Gastrocnemius medialis (tissue), 4 donors: Measurements from ENCODE around the gene ZBTB39. TPM values are rescaled to one million over a fixed set of nuclear protein-coding genes. Genes with fewer than 3 reads are reported as not detected.
"Not testable (repeated sequence)": the region's sequence is repeated elsewhere in the genome, so short reads cannot be mapped to it uniquely, and the experiment has no call there.

Experiments used
- ATAC-seq, 2 donors: fragments of 150-250 bp; one replicate each; pipeline ENCODE4 v1.9.1; 2016
- DNase-seq, 2 donors: peaks; one replicate each; pipeline ENCODE4 v3.0.0-alpha.2; 2019
- H3K27ac ChIP-seq, 4 donors: fragments of 200-600 bp; sonication (generic); 1 replicate in 1 of 4; 2 replicates in 3 of 4; pipeline ENCODE4 v1.5.1; 2016 to 2018; ENCODE audit warnings: mild to moderate bottlenecking in 2 of 4, moderate library complexity in 1 of 4
- H3K27me3 ChIP-seq, 3 donors: fragments of 200-600 bp; sonication (generic) in 2 of 3; 1 replicate in 1 of 3; 2 replicates in 2 of 3; pipeline versions ENCODE4 v1.5.1 to v1.6.0; 2016 to 2019; ENCODE audit warnings: mild to moderate bottlenecking in 1 of 3, moderate library complexity in 1 of 3
- H3K36me3 ChIP-seq, 2 donors: fragments of 200-600 bp; sonication (generic) in 1 of 2; one replicate each; pipeline ENCODE4 v1.5.1; 2017 to 2018
- H3K4me1 ChIP-seq, 2 donors: fragments of 200-600 bp; sonication (generic) in 1 of 2; one replicate each; pipeline ENCODE4 v1.5.1; 2016 to 2017; ENCODE audit warnings: mild to moderate bottlenecking in 2 of 2
- H3K4me3 ChIP-seq, 4 donors: fragments of 200-600 bp; sonication (generic) in 3 of 4; 1 replicate in 1 of 4; 2 replicates in 3 of 4; pipeline ENCODE4 v1.5.1; 2016 to 2019; ENCODE audit warnings: mild to moderate bottlenecking in 2 of 4
- H3K9me3 ChIP-seq, 3 donors: fragments of 200-600 bp; sonication (generic) in 2 of 3; 1 replicate in 1 of 3; 2 replicates in 2 of 3; pipeline ENCODE4 v1.5.1; 2016 to 2019
- CTCF ChIP-seq, 5 experiments: fragments of 450-650 bp in 3 of 5; fragments of 200-600 bp in 2 of 5; sonication (generic) in 2 of 5; IDR thresholded peaks in 4 of 5; conservative IDR thresholded peaks in 1 of 5; 1 replicate in 4 of 5; 2 replicates in 1 of 5; pipeline ENCODE4 v1.5.1; 2016 to 2019; ENCODE audit warnings: antibody characterized with exemption in 5 of 5, mild to moderate bottlenecking in 3 of 5, moderate library complexity in 3 of 5
- POLR2A ChIP-seq, 2 donors: fragments of 450-650 bp; IDR thresholded peaks; one replicate each; pipeline ENCODE4 v1.6.1; 2017; ENCODE audit warnings: antibody characterized with exemption in 2 of 2, mild to moderate bottlenecking in 2 of 2, moderate library complexity in 2 of 2
- in situ Hi-C, 4 donors: fragments of 200-750 bp; cut with MboI; loops; one replicate each; pipeline versions ENCODE4 v1.15.0 to v1.8.0; 2017; ENCODE audit warnings: low sequenced_read_pairs in 4 of 4
- intact Hi-C: fragments of 100-400 bp; cut with DNase I; formaldehyde crosslinking; loops from one replicate; pipeline ENCODE4 v1.15.1; 2023; ENCODE audit warnings: low total_unique reads
- total RNA-seq, 4 donors: library from RNA; depleted of rRNA; stranded (reverse); fragments of >200 nt; gene quantifications; one replicate each; pipeline versions ENCODE4 v1.1.0 to v1.2.3, GENCODE V29; 2016

The ZBTB39 gene
- total RNA-seq, 4 donors from 2014 or later = 2.2 to 3.8 (median 2.8) TPM

- in situ Hi-C loops (loop anchor here (5.0 kb wide), 1 partner anchor 231 kb away; no protein-coding TSS in a partner anchor), intact Hi-C loops (no loop called here)
- DNase-seq (no peak), ATAC-seq (no peak)
- no peak overlapping the region for H3K27ac ChIP-seq
- peaks cover 0 to 6% of the 10 kb centered on the region in 2 donors for H3K4me1 ChIP-seq
- H3K9me3 ChIP-seq = no peaks in the 10 kb centered on the region
- no peaks in the 10 kb centered on the region for H3K36me3 ChIP-seq
- H3K27me3 ChIP-seq = no peaks in the 10 kb centered on the region
- TF ChIP-seq CTCF (IDR thresholded peaks at IDR 0.05 in 4 of 5, conservative IDR thresholded peaks at IDR 0.05 in 1 of 5) = no peak
- TF ChIP-seq POLR2A (IDR thresholded peaks at IDR 0.05) = no peak
- H3K4me3 ChIP-seq = no peak overlapping the region
Measured at GRCh38 chr12:56988207-56988739, 18.1 kb downstream of the ZBTB39 start.

GRCh38 chr12:56987551-56988053, 18.7 kb downstream of the ZBTB39 start:
- Histone ChIP-seq H3K4me1 (peaks cover 0 to 6% of the 10 kb centered on the region in 2 donors), H3K4me3 (no peak overlapping the region), H3K27ac (no peak overlapping the region), H3K36me3 (no peaks in the 10 kb centered on the region), H3K27me3 (no peaks in the 10 kb centered on the region), H3K9me3 (no peaks in the 10 kb centered on the region)
- peak; percentile 58 to 73 for ATAC-seq
- in situ Hi-C loops = loop anchor here (5.0 kb wide), 1 partner anchor 230 kb away; no protein-coding TSS in a partner anchor
- peak; percentile 42 to 63 for DNase-seq
- TF ChIP-seq POLR2A (IDR thresholded peaks at IDR 0.05) = no peak
- TF ChIP-seq CTCF (IDR thresholded peaks at IDR 0.05 in 4 of 5, conservative IDR thresholded peaks at IDR 0.05 in 1 of 5) = peak; percentile 76 to 92 (median 88)
- intact Hi-C loops = loop anchor here (1.0 kb wide), 1 partner anchor 230 kb away; no protein-coding TSS in a partner anchor

- no peaks in the 10 kb centered on the region for H3K36me3 ChIP-seq
- H3K27me3 ChIP-seq = no peaks in the 10 kb centered on the region
- no peak for DNase-seq
- no peak overlapping the region for H3K27ac ChIP-seq
- no peak for TF ChIP-seq POLR2A (IDR thresholded peaks at IDR 0.05)
- in situ Hi-C loops (loop anchor here (5.0 kb wide), 1 partner anchor 230 kb away; no protein-coding TSS in a partner anchor), intact Hi-C loops (loop anchor here (1.0 kb wide), 1 partner anchor 230 kb away; no protein-coding TSS in a partner anchor)
- no peak overlapping the region for H3K4me3 ChIP-seq
- ATAC-seq = no peak
- H3K9me3 ChIP-seq = no peaks in the 10 kb centered on the region
- peaks cover 0 to 6% of the 10 kb centered on the region in 2 donors for H3K4me1 ChIP-seq
Measured at GRCh38 chr12:56987011-56987410, 19.3 kb downstream of the ZBTB39 start.

- DNase-seq, H3K36me3 ChIP-seq, H3K4me3 ChIP-seq, H3K27me3 ChIP-seq, H3K27ac ChIP-seq, intact Hi-C loops, ATAC-seq, H3K9me3 ChIP-seq, H3K4me1 ChIP-seq: not testable (repeated sequence)
- in situ Hi-C loops = loop anchor here (5.0 kb wide), 1 partner anchor 228 kb away; no protein-coding TSS in a partner anchor
Measured at GRCh38 chr12:56985714-56986113, 20.6 kb downstream of the ZBTB39 start.

GRCh38 chr12:56983386-56983785, 23.0 kb downstream of the ZBTB39 start:
- Histone ChIP-seq H3K36me3 (no peaks in the 10 kb centered on the region), H3K9me3 (no peaks in the 10 kb centered on the region), H3K27ac (no peak overlapping the region), H3K27me3 (no peaks in the 10 kb centered on the region), H3K4me1 (peaks cover 0 to 3% of the 10 kb centered on the region in 2 donors), H3K4me3 (no peak overlapping the region)
- no peak for ATAC-seq
- no peak for DNase-seq
- intact Hi-C loops (no loop called here), in situ Hi-C loops (no loop called here)
- TF ChIP-seq POLR2A (IDR thresholded peaks at IDR 0.05) = no peak
- no peak for TF ChIP-seq CTCF (IDR thresholded peaks at IDR 0.05 in 4 of 5, conservative IDR thresholded peaks at IDR 0.05 in 1 of 5)

- in situ Hi-C loops, DNase-seq, H3K9me3 ChIP-seq, H3K36me3 ChIP-seq, H3K27me3 ChIP-seq, H3K4me3 ChIP-seq, ATAC-seq, intact Hi-C loops, H3K4me1 ChIP-seq, H3K27ac ChIP-seq: not testable (repeated sequence)
Measured at GRCh38 chr12:56982578-56983236, 23.6 kb downstream of the ZBTB39 start.
